ENCODE measurements around the gene PSME3.

GRCh38 chr17:42784811-42785592 is 48.2 kb upstream of the PSME3 start:
- TF ChIP-seq CTCF (conservative IDR thresholded peaks at IDR 0.05; ENCODE audit: low read depth in 2 of 2) (no peak), EZH2phosphoT487 (IDR thresholded peaks at IDR 0.05; ENCODE audit: unreplicated experiment) (no peak), ZNF462 (CRISPR knock-in tag; IDR thresholded peaks at IDR 0.05) (no peak), REST (IDR thresholded peaks at IDR 0.05; ENCODE audit: unreplicated experiment) (no peak)

Measured in GM23338 (cell line).